ENCODE data around the gene OR10V1. TPM values are rescaled to one million over a fixed set of nuclear protein-coding genes. Genes with fewer than 3 reads are reported as not detected.
A peak's percentile ranks its signal among the peaks of the same experiment; 100 is the strongest.

Gene OR10V1
- total RNA-seq, 2 donors from 2014 or later = not detected

GRCh38 chr11:59676205-59676604 is 37.4 kb downstream of the OR10V1 start:
- ATAC-seq (no peak), DNase-seq (no peak)
- intact Hi-C loops (cut with DNase I, micrococcal nuclease) = loop anchor here in 1 of 2 donors (5.0 kb wide), 1 partner anchor 139 kb away; no protein-coding TSS in a partner anchor

GRCh38 chr11:59674291-59674690 is 39.4 kb downstream of the OR10V1 start:
- ATAC-seq (no peak), DNase-seq (no peak)
- intact Hi-C loops (cut with DNase I, micrococcal nuclease) = no loop called here

- ATAC-seq (no peak), DNase-seq (no peak)
- intact Hi-C loops (cut with DNase I, micrococcal nuclease) = no loop called here
These were observed 40.4 kb downstream of the OR10V1 start for GRCh38 chr11:59673291-59673690.

- no peak for DNase-seq
- intact Hi-C loops (cut with DNase I, micrococcal nuclease) = no loop called here
- no peak for ATAC-seq
These were observed 42.2 kb downstream of the OR10V1 start for GRCh38 chr11:59671471-59671870.

- DNase-seq = peak; percentile 41 to 57
- intact Hi-C loops (cut with DNase I, micrococcal nuclease) = loop anchor here in 1 of 2 donors (5.0 kb wide), 1 partner anchor 57 kb away; no protein-coding TSS in a partner anchor
- ATAC-seq = no peak
These were observed 44.0 kb downstream of the OR10V1 start for GRCh38 chr11:59669611-59670009.

GRCh38 chr11:59668950-59669610 is 44.6 kb downstream of the OR10V1 start, which contains the start of gene PATL1:
TSS of gene PATL1 (minus strand) at chr11:59669037. CDS start at chr11:59668895, 142 bp downstream.
- peak; percentile 99 for DNase-seq
- peak; percentile 93 for ATAC-seq
- intact Hi-C loops (cut with DNase I, micrococcal nuclease) = loop anchor here in 1 of 2 donors (5.0 kb wide), 1 partner anchor 57 kb away; no protein-coding TSS in a partner anchor

GRCh38 chr11:59668188-59668949 is 45.3 kb downstream of the OR10V1 start:
- intact Hi-C loops (cut with DNase I, micrococcal nuclease) = loop anchor here in 1 of 2 donors (5.0 kb wide), 1 partner anchor 56 kb away; no protein-coding TSS in a partner anchor
- ATAC-seq (peak; percentile 35), DNase-seq (peak; percentile 62 to 76)

GRCh38 chr11:59667812-59668187 is 45.8 kb downstream of the OR10V1 start:
- ATAC-seq = no peak
- no peak for DNase-seq
- intact Hi-C loops (cut with DNase I, micrococcal nuclease) = loop anchor here in 1 of 2 donors (5.0 kb wide), 1 partner anchor 55 kb away; no protein-coding TSS in a partner anchor

- ATAC-seq (no peak), DNase-seq (no peak)
- intact Hi-C loops (cut with DNase I, micrococcal nuclease) = loop anchor here in 1 of 2 donors (5.0 kb wide), 1 partner anchor 55 kb away; no protein-coding TSS in a partner anchor
These were observed 46.7 kb downstream of the OR10V1 start for GRCh38 chr11:59666969-59667368.

Other genes starting within 250 kb of the OR10V1 start
- gene OR4D10, start 240.5 kb downstream of the OR10V1 start, total RNA-seq = not detected
- not detected for gene OR4D11, start 210.3 kb downstream of the OR10V1 start, total RNA-seq
- not detected for gene OR4D9, start 202.3 kb downstream of the OR10V1 start, total RNA-seq
- gene OSBP, start 98.1 kb downstream of the OR10V1 start, total RNA-seq = 10 to 100 TPM; 51.3 to 62.1 TPM
- gene PATL1, start 44.8 kb downstream of the OR10V1 start, total RNA-seq = 10 to 100 TPM; 33.9 to 38.1 TPM
- gene STX3, start 41.5 kb upstream of the OR10V1 start, total RNA-seq = 100 to 1,000 TPM in 1 of 2 donors, 10 to 100 TPM in 1; 83.8 to 133 TPM
- 10 to 100 TPM; 48.5 to 52.3 TPM for gene MRPL16, start 96.9 kb upstream of the OR10V1 start, total RNA-seq
- gene CBLIF, start 131.7 kb upstream of the OR10V1 start, total RNA-seq = under 1 TPM in 1 of 2 donors, not detected in 1; 0.31 TPM
- not detected for gene TCN1, start 152.6 kb upstream of the OR10V1 start, total RNA-seq
- under 1 TPM in 1 of 2 donors, not detected in 1; 0.46 TPM for gene OOSP3, start 164.9 kb upstream of the OR10V1 start, total RNA-seq
- gene OOSP1, start 224.6 kb upstream of the OR10V1 start, total RNA-seq = under 1 TPM in 1 of 2 donors, not detected in 1; 0.37 TPM